Activated effector memory CD4-positive, alpha-beta T cell treated with anti-CD3 and anti-CD28 coated beads, Interleukin-2, amount 50 U/mL, for 16 hours (primary cell): ENCODE results near the gene GGA2.
"Not testable (repeated sequence)": the region's sequence is repeated elsewhere in the genome, so short reads cannot be mapped to it uniquely, and the experiment has no call there.

Experiments used
- DNase-seq: peaks from one replicate; pipeline ENCODE4 v3.0.0-alpha.2; 2020

GGA2 gene

GRCh38 chr16:23502466-23502865 lies 7.8 kb downstream of the GGA2 start:
- no peak for DNase-seq

GRCh38 chr16:23501291-23501690 lies 9.0 kb downstream of the GGA2 start:
- DNase-seq, result no peak

GRCh38 chr16:23500862-23501225 lies 9.4 kb downstream of the GGA2 start:
- no peak for DNase-seq

GRCh38 chr16:23500212-23500861 lies 10.0 kb downstream of the GGA2 start:
- no peak for DNase-seq

- no peak for DNase-seq
Observed at GRCh38 chr16:23499801-23500200, 10.5 kb downstream of the GGA2 start.

- no peak for DNase-seq
Observed at GRCh38 chr16:23498863-23499262, 11.4 kb downstream of the GGA2 start.

GRCh38 chr16:23497543-23497868 lies 12.8 kb downstream of the GGA2 start:
- DNase-seq, result no peak

GRCh38 chr16:23496821-23497542 lies 13.3 kb downstream of the GGA2 start:
- DNase-seq, result no peak

GRCh38 chr16:23495671-23496070 lies 14.6 kb downstream of the GGA2 start:
- no peak for DNase-seq

- DNase-seq, result no peak
Observed at GRCh38 chr16:23494188-23494587, 16.1 kb downstream of the GGA2 start.

- DNase-seq, result no peak
Observed at GRCh38 chr16:23491490-23492391, 18.6 kb downstream of the GGA2 start.

- DNase-seq, result no peak
Observed at GRCh38 chr16:23486480-23486879, 23.8 kb downstream of the GGA2 start.

GRCh38 chr16:23485841-23486240 lies 24.5 kb downstream of the GGA2 start:
- DNase-seq, result no peak

GRCh38 chr16:23485257-23485614 lies 25.1 kb downstream of the GGA2 start:
- DNase-seq, result no peak

GRCh38 chr16:23484510-23485256 lies 25.6 kb downstream of the GGA2 start:
- no peak for DNase-seq

- not testable (repeated sequence) for DNase-seq
Observed at GRCh38 chr16:23483492-23483891, 26.8 kb downstream of the GGA2 start.

GRCh38 chr16:23482778-23483177 lies 27.5 kb downstream of the GGA2 start:
- DNase-seq, result no peak

- DNase-seq, result no peak
Observed at GRCh38 chr16:23480257-23480656, 30.0 kb downstream of the GGA2 start.

GRCh38 chr16:23479138-23479537 lies 31.2 kb downstream of the GGA2 start:
- DNase-seq, result no peak

- DNase-seq, result no peak
Observed at GRCh38 chr16:23478566-23478965, 31.7 kb downstream of the GGA2 start.

GRCh38 chr16:23476289-23476688 lies 34.0 kb downstream of the GGA2 start:
- DNase-seq, result no peak

- no peak for DNase-seq
Observed at GRCh38 chr16:23469814-23470213, 40.5 kb downstream of the GGA2 start.

GRCh38 chr16:23466162-23466885 lies 44.0 kb downstream of the GGA2 start:
- no peak for DNase-seq
